Measurements from ENCODE around the gene ZG16B. TPM values are rescaled to one million over a fixed set of nuclear protein-coding genes. Genes with fewer than 3 reads are reported as not detected.

Gene ZG16B
- total RNA-seq, 1 experiment from 2014 or later, result 0.34 TPM

DNA sequence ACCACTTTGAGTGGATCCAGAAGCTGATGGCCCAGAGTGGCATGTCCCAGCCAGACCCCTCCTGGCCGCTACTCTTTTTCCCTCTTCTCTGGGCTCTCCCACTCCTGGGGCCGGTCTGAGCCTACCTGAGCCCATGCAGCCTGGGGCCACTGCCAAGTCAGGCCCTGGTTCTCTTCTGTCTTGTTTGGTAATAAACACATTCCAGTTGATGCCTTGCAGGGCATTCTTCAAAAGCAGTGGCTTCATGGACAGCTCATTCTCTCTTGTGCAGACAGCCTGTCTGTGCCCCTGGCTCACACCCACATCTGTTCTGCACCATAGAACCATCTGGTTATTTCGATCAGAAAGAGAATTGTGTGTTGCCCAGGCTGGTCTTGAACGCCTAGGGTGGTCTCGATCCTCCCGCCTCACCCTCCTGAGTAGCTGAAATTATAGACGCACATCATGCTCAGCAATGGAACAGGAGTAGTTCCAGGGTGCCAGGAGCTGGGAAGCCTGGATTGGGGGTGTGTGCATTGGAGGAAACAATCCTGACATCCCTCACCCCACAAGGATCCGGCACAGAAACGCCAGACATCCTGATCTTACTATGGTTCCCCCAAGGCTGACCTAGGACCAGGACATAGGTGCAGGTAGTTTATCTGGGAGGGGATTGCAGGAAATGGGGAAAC, 8.5 kb upstream of the ZG16B start:
- H3K4me3 Mint-ChIP-seq (ENCODE audit: unreplicated experiment), result no peak overlapping the region
- DNase-seq, result no peak
- BruUV-seq (replicated peaks), result no TSS peak
- intact Hi-C loops (cut with micrococcal nuclease; ENCODE audit: unreplicated experiment), result loop anchor here (2.0 kb wide), 1 partner anchor 39 kb away; no protein-coding TSS in a partner anchor
- H3K9me3 ChIP-seq, result no peaks in the 10 kb centered on the region
- H3K36me3 ChIP-seq (ENCODE audit: control insufficient read depth, insufficient read depth, low read length), result no peaks in the 10 kb centered on the region
- no peaks in the 10 kb centered on the region for H3K9me3 Mint-ChIP-seq (ENCODE audit: unreplicated experiment)
- no peaks in the 10 kb centered on the region for H3K27me3 Mint-ChIP-seq (ENCODE audit: insufficient read depth, unreplicated experiment)
- H3K27me3 ChIP-seq (replicated peaks; ENCODE audit: control insufficient read depth, insufficient read depth, low read length), result no peaks in the 10 kb centered on the region
- no peaks in the 10 kb centered on the region for H3K4me1 ChIP-seq
- ChIA-PET CTCF (interaction anchor here (0.5 to 0.6 kb wide), 2 partner anchors 38 to 61 kb away, joined by 3 to 4 read pairs; partner anchors contain the start of gene FLYWCH2), POLR2A (no interaction called here)
- H3K4me1 Mint-ChIP-seq (ENCODE audit: low read depth, unreplicated experiment), result peaks cover 4% of the 10 kb centered on the region
- H3K27ac Mint-ChIP-seq (ENCODE audit: unreplicated experiment), result no peak overlapping the region
- no peaks in the 10 kb centered on the region for H3K36me3 Mint-ChIP-seq (ENCODE audit: insufficient read depth, unreplicated experiment)
- TF ChIP-seq, protein P1, sequence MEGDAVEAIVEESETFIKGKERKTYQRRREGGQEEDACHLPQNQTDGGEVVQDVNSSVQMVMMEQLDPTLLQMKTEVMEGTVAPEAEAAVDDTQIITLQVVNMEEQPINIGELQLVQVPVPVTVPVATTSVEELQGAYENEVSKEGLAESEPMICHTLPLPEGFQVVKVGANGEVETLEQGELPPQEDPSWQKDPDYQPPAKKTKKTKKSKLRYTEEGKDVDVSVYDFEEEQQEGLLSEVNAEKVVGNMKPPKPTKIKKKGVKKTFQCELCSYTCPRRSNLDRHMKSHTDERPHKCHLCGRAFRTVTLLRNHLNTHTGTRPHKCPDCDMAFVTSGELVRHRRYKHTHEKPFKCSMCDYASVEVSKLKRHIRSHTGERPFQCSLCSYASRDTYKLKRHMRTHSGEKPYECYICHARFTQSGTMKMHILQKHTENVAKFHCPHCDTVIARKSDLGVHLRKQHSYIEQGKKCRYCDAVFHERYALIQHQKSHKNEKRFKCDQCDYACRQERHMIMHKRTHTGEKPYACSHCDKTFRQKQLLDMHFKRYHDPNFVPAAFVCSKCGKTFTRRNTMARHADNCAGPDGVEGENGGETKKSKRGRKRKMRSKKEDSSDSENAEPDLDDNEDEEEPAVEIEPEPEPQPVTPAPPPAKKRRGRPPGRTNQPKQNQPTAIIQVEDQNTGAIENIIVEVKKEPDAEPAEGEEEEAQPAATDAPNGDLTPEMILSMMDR (IDR thresholded peaks at IDR 0.05; ENCODE audit: insufficient read depth in 1 of 2, low read depth in 1 of 2, low read length in 1 of 2, severe bottlenecking in 1 of 2, unreplicated experiment in 1 of 2), result no peak
- no peak overlapping the region for H3K4me3 ChIP-seq (ENCODE audit: low read depth, low read length)

DNA sequence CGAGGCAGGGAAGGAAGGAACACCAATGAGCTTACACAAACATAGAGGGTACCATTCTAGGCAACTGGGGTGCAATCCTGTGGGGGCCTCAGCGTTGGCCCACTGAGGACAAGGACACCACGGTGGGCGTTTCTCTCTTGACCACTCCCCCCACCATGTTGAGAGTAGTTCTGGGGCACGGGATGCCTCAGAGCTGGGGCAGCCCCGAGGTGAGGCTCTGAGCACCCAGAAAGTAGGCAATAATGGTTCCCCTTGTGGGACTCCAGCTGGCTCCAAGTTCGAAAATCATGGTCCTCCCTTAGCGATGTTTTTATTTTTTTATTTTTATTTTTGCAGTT, 8.0 kb upstream of the ZG16B start:
- CTCF ChIA-PET, result interaction anchor here (0.5 kb wide), 1 partner anchor 38 kb away, joined by 4 read pairs; no protein-coding TSS in a partner anchor
- H3K27ac Mint-ChIP-seq (ENCODE audit: unreplicated experiment), result no peak overlapping the region

DNA sequence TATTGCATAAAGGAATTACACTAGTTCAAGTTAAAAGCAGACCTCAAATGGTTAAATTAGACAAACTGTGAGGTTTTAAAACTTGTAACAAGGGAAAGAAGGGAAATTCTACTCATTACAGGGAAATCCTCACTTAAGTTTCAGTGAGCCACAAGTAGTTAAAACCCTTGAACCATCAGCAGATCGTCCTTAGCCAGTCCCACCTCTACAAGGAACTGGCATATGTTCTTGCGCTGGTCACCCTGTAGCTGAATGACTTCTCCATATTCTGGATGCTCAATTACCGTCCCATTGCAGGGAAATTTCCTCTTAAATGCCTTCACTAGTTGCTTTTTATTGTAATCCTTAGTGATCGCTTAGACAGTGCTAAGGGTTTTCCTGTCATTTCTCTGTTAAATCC, 7.6 kb upstream of the ZG16B start:
- BruUV-seq (replicated peaks), result no TSS peak

More for the DNA sequence above, 8.0 kb upstream of the ZG16B start:
- intact Hi-C loops (cut with micrococcal nuclease; ENCODE audit: unreplicated experiment), result loop anchor here (2.0 kb wide), 1 partner anchor 39 kb away; no protein-coding TSS in a partner anchor
- H3K27me3 ChIP-seq (replicated peaks; ENCODE audit: control insufficient read depth, insufficient read depth, low read length), result no peaks in the 10 kb centered on the region
- no TSS peak for BruUV-seq (replicated peaks)
- H3K36me3 ChIP-seq (ENCODE audit: control insufficient read depth, insufficient read depth, low read length), result no peaks in the 10 kb centered on the region
- POLR2A ChIA-PET, result no interaction called here
- Mint-ChIP-seq H3K4me3 (ENCODE audit: unreplicated experiment) (no peak overlapping the region), H3K27me3 (ENCODE audit: insufficient read depth, unreplicated experiment) (no peaks in the 10 kb centered on the region), H3K9me3 (ENCODE audit: unreplicated experiment) (no peaks in the 10 kb centered on the region), H3K36me3 (ENCODE audit: insufficient read depth, unreplicated experiment) (no peaks in the 10 kb centered on the region), H3K4me1 (ENCODE audit: low read depth, unreplicated experiment) (peaks cover 4% of the 10 kb centered on the region)
- H3K4me1 ChIP-seq, result no peaks in the 10 kb centered on the region
- no peaks in the 10 kb centered on the region for H3K9me3 ChIP-seq
- H3K4me3 ChIP-seq (ENCODE audit: low read depth, low read length), result no peak overlapping the region
- TF ChIP-seq, protein P1 (IDR thresholded peaks at IDR 0.05; ENCODE audit: insufficient read depth in 1 of 2, low read depth in 1 of 2, low read length in 1 of 2, severe bottlenecking in 1 of 2, unreplicated experiment in 1 of 2), result no peak
- DNase-seq, result no peak

More for the DNA sequence above, 7.6 kb upstream of the ZG16B start:
- no peak for DNase-seq
- Histone ChIP-seq H3K4me3 (ENCODE audit: low read depth, low read length) (no peak overlapping the region), H3K4me1 (no peaks in the 10 kb centered on the region), H3K36me3 (ENCODE audit: control insufficient read depth, insufficient read depth, low read length) (no peaks in the 10 kb centered on the region), H3K9me3 (no peaks in the 10 kb centered on the region), H3K27me3 (replicated peaks; ENCODE audit: control insufficient read depth, insufficient read depth, low read length) (no peaks in the 10 kb centered on the region)
- intact Hi-C loops (cut with micrococcal nuclease; ENCODE audit: unreplicated experiment), result loop anchor here (2.0 kb wide), 1 partner anchor 40 kb away; no protein-coding TSS in a partner anchor
- TF ChIP-seq, protein P1 (IDR thresholded peaks at IDR 0.05; ENCODE audit: insufficient read depth in 1 of 2, low read depth in 1 of 2, low read length in 1 of 2, severe bottlenecking in 1 of 2, unreplicated experiment in 1 of 2), result no peak
- H3K9me3 Mint-ChIP-seq (ENCODE audit: unreplicated experiment), result no peaks in the 10 kb centered on the region
- peaks cover 4% of the 10 kb centered on the region for H3K4me1 Mint-ChIP-seq (ENCODE audit: low read depth, unreplicated experiment)
- ChIA-PET POLR2A (no interaction called here), CTCF (interaction anchor here (0.5 kb wide), 1 partner anchor 393 kb away, joined by 3 read pairs; the partner anchor contains the start of gene CCNF)
- no peak overlapping the region for H3K4me3 Mint-ChIP-seq (ENCODE audit: unreplicated experiment)
- H3K27me3 Mint-ChIP-seq (ENCODE audit: insufficient read depth, unreplicated experiment), result no peaks in the 10 kb centered on the region
- no peaks in the 10 kb centered on the region for H3K36me3 Mint-ChIP-seq (ENCODE audit: insufficient read depth, unreplicated experiment)
- no peak overlapping the region for H3K27ac Mint-ChIP-seq (ENCODE audit: unreplicated experiment)
